Fibroblast of mammary gland (primary cell): ENCODE measurements around the gene PSMD1.

Source experiments
- DNase-seq: peaks from one replicate; pipeline ENCODE4 v3.0.0-alpha.2; 2010; ENCODE audit warnings: low read depth
- H3K4me3 ChIP-seq: 2 replicates; pipeline ENCODE4 v1.5.1; 2011; ENCODE audit warnings: low read depth, mild to moderate bottlenecking, low read length, moderate library complexity; ENCODE audit not compliant: control insufficient read depth
- CTCF ChIP-seq: conservative IDR thresholded peaks from 2 replicates; pipeline ENCODE4 v1.5.1; 2011; ENCODE audit warnings: low read depth, low read length, inconsistent platforms; ENCODE audit not compliant: control insufficient read depth, insufficient read depth

Gene PSMD1

GRCh38 chr2:231036131-231036530 lies 20.5 kb upstream of the PSMD1 start:
- no peak overlapping the region for H3K4me3 ChIP-seq
- no peak for DNase-seq
- no peak for TF ChIP-seq CTCF

- no peak for DNase-seq
- TF ChIP-seq CTCF: no peak
- no peak overlapping the region for H3K4me3 ChIP-seq
Measured at GRCh38 chr2:231036578-231037106, 20.0 kb upstream of the PSMD1 start.

- H3K4me3 ChIP-seq: no peak within 1 kb of the TSS
- DNase-seq: no peak
- TF ChIP-seq CTCF: no peak
Measured at GRCh38 chr2:231037202-231037730, 19.4 kb upstream of the PSMD1 start, which contains the start of gene C2orf72. C2orf72 (plus strand) TSS chr2:231037523; CDS start chr2:231037566, 43 bp downstream.

GRCh38 chr2:231037731-231038482 lies 18.8 kb upstream of the PSMD1 start:
- H3K4me3 ChIP-seq: no peak overlapping the region
- no peak for TF ChIP-seq CTCF
- DNase-seq: no peak

- DNase-seq: no peak
- TF ChIP-seq CTCF: no peak
- H3K4me3 ChIP-seq: no peak overlapping the region
Measured at GRCh38 chr2:231038483-231039293, 18.0 kb upstream of the PSMD1 start.

DNA sequence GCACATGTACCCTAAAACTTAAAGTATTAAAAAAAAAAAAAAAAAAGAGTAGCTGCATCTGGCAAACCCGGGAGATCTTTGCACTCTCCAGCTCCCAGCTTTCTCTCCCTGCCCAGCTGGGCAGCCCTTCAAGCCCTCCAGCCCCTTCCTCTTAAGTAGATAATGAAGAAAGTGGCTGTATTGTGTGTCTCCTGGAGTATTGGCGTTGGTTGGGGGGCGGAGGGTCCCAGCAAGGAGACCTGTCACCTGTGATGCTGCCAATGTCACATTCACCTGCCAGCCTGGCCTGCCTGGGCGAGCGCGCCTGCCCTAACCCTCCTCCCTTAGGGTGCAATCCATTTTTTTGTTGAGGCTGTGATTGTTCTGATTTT lies 17.4 kb upstream of the PSMD1 start:
- TF ChIP-seq CTCF: no peak
- H3K4me3 ChIP-seq: no peak overlapping the region
- DNase-seq: no peak
